ENCODE results near the gene ITGA2. TPM values are rescaled to one million over a fixed set of nuclear protein-coding genes. Genes with fewer than 3 reads are reported as not detected.

Gene ITGA2
- total RNA-seq, 1 experiment from 2014 or later: 36.6 TPM

- TF ChIP-seq FOSL1 (IDR thresholded peaks at IDR 0.05; ENCODE audit: low read depth): peak; percentile 96
- no peak; the same call in 1 of the 2 replicates for TF ChIP-seq CBX3 (IDR thresholded peaks at IDR 0.05; ENCODE audit: low read depth)
- TF ChIP-seq ZNF274 (IDR thresholded peaks at IDR 0.05; ENCODE audit: low read depth, low read length): no peak
- no peak for TF ChIP-seq EZH2phosphoT487 (IDR thresholded peaks at IDR 0.05; ENCODE audit: borderline replicate concordance)
- TF ChIP-seq ZFX (IDR thresholded peaks at IDR 0.05): no peak
Measured at GRCh38 chr5:52987711-52988331, 1.3 kb upstream of the ITGA2 start (continued).

- H3K4me1 ChIP-seq (ENCODE audit: control insufficient read depth in 1 of 2, insufficient read depth in 2 of 2, low read length in 2 of 2): peaks cover 34 to 61% of the 10 kb centered on the region in 2 experiments
- no peak for TF ChIP-seq MAX (IDR thresholded peaks at IDR 0.05)
- TF ChIP-seq ZBTB33 (IDR thresholded peaks at IDR 0.05; ENCODE audit: extremely low read depth, insufficient replicate concordance, low read length): no peak
- no peak for TF ChIP-seq REST (IDR thresholded peaks at IDR 0.05; ENCODE audit: low read depth)
- TF ChIP-seq SP1 (IDR thresholded peaks at IDR 0.05; ENCODE audit: low read depth): no peak
- TF ChIP-seq RAD21 (IDR thresholded peaks at IDR 0.05; ENCODE audit: low read depth): no peak
- POLR2A ChIA-PET: interaction anchor here (0.9 to 1.7 kb wide), 8 partner anchors 9 to 47 kb away, joined by 3 to 6 read pairs (median 4); no protein-coding TSS in a partner anchor
Measured at GRCh38 chr5:52988335-52989024, 672 bp upstream of the ITGA2 start.

More at GRCh38 chr5:52988335-52989024, 672 bp upstream of the ITGA2 start:
- Histone ChIP-seq H2AFZ (ENCODE audit: low read depth, low read length, poor library complexity, severe bottlenecking) (no peak overlapping the region), H4K20me1 (ENCODE audit: insufficient read depth) (no peaks in the 10 kb centered on the region), H3K9me2 (ENCODE audit: insufficient read depth) (no peaks in the 10 kb centered on the region), H3K36me3 (ENCODE audit: control insufficient read depth in 1 of 2, insufficient read depth in 2 of 2, low read length in 2 of 2) (peaks cover 0 to 8% of the 10 kb centered on the region in 2 experiments; a peak in 1 of 4 replicates), H3K9ac (ENCODE audit: low read length) (peak overlapping the region; percentile 69), H3K27ac (ENCODE audit: low read depth, low read length) (peak overlapping the region; percentile 82), H3K27me3 (ENCODE audit: insufficient read depth, low read length) (no peaks in the 10 kb centered on the region), H3K4me2 (ENCODE audit: low read length) (peak overlapping the region; percentile 92), H3K4me3 (replicated peaks in 1 of 2; ENCODE audit: low read depth in 1 of 2, low read length in 2 of 2) (peak overlapping the region; percentile 84 to 87), H3K79me2 (ENCODE audit: insufficient read depth, low read length) (peaks cover 35% of the 10 kb centered on the region), H3K9me3 (ENCODE audit: control insufficient read depth in 1 of 2, insufficient read depth in 1 of 2, low read depth in 1 of 2, low read length in 2 of 2) (no peaks in the 10 kb centered on the region)
- ChIA-PET CTCF (interaction anchor here (0.8 to 1.4 kb wide), 6 partner anchors 9 to 105 kb away, joined by 3 to 10 read pairs (median 3); no protein-coding TSS in a partner anchor), RAD21 (ENCODE audit: low non-redundant PET in 1 of 2, low total read pairs in 2 of 2, uncharacterized antibody in 2 of 2, unreplicated experiment in 2 of 2) (interaction anchor here (0.9 to 1.4 kb wide), 3 partner anchors 40 to 43 kb away, joined by 3 to 5 read pairs (median 4); no protein-coding TSS in a partner anchor)
- intact Hi-C loops (cut with micrococcal nuclease): loop anchor here (2.0 kb wide), 1 partner anchor 46 kb away; no protein-coding TSS in a partner anchor
- ATAC-seq (peak; percentile 5; the same call in 1 of the 2 replicates), DNase-seq (ENCODE audit: low read depth, low spot score) (peak; percentile 23)
- TSS peak; percentile 70 for BruUV-seq (replicated peaks)
